WTC11 (cell line): ENCODE measurements around the gene ADD1. TPM values are rescaled to one million over a fixed set of nuclear protein-coding genes. Genes with fewer than 3 reads are reported as not detected.
A peak's percentile ranks its signal among the peaks of the same experiment; 100 is the strongest.

ENCODE experiments used
- CBFB ChIP-seq: sonication (generic); formaldehyde crosslinking; IDR thresholded peaks from 2 replicates; pipeline ENCODE4 v1.8.1; 2022; ENCODE audit warnings: mild to moderate bottlenecking, low read depth, missing genetic modification reagents
- CREB1 ChIP-seq: sonication (generic); formaldehyde crosslinking; IDR thresholded peaks from 2 replicates; pipeline ENCODE4 v1.8.0; 2023; ENCODE audit warnings: mild to moderate bottlenecking, missing genetic modification reagents
- ETV6 ChIP-seq: sonication (generic); formaldehyde crosslinking; IDR thresholded peaks from 2 replicates; pipeline ENCODE4 v1.8.1; 2022; ENCODE audit warnings: mild to moderate bottlenecking, missing genetic modification reagents
- IRF2 ChIP-seq: sonication (generic); formaldehyde crosslinking; IDR thresholded peaks from 2 replicates; pipeline ENCODE4 v1.8.0; 2022; ENCODE audit warnings: low read depth, missing genetic modification reagents, borderline replicate concordance
- JUN ChIP-seq: sonication (generic); formaldehyde crosslinking; IDR thresholded peaks from 2 replicates; pipeline ENCODE4 v1.8.0; 2023; ENCODE audit warnings: mild to moderate bottlenecking, missing genetic modification reagents
- KAT7 ChIP-seq: sonication (generic); formaldehyde crosslinking; IDR thresholded peaks from 2 replicates; pipeline ENCODE4 v1.8.1; 2023; ENCODE audit warnings: missing genetic modification reagents, mild to moderate bottlenecking, borderline replicate concordance
- NFATC4 ChIP-seq: fragments of 250-450 bp; sonication (Bioruptor Pico); IDR thresholded peaks from 2 replicates; pipeline ENCODE4 v1.9.0; 2021; ENCODE audit warnings: mild to moderate bottlenecking
- NFYB ChIP-seq: sonication (generic); formaldehyde crosslinking; conservative IDR thresholded peaks from 2 replicates; pipeline ENCODE4 v1.8.0; 2022; ENCODE audit warnings: low read depth, missing genetic modification reagents
- NR2C2 ChIP-seq: sonication (generic); formaldehyde crosslinking; IDR thresholded peaks from 2 replicates; pipeline ENCODE4 v1.8.0; 2022; ENCODE audit warnings: mild to moderate bottlenecking, missing genetic modification reagents
- NR3C1 ChIP-seq: sonication (generic); formaldehyde crosslinking; conservative IDR thresholded peaks from 2 replicates; pipeline ENCODE4 v1.8.1; 2023; ENCODE audit warnings: low read depth, mild to moderate bottlenecking, missing genetic modification reagents
- SMAD3 ChIP-seq: sonication (generic); formaldehyde crosslinking; IDR thresholded peaks from 2 replicates; pipeline ENCODE4 v1.8.0; 2022; ENCODE audit warnings: missing genetic modification reagents, mild to moderate bottlenecking, borderline replicate concordance
- TEAD1 ChIP-seq: sonication (generic); formaldehyde crosslinking; IDR thresholded peaks from 2 replicates; pipeline ENCODE4 v1.8.0; 2022; ENCODE audit warnings: mild to moderate bottlenecking, missing genetic modification reagents
- ZNF232 ChIP-seq: sonication (generic); formaldehyde crosslinking; IDR thresholded peaks from 2 replicates; pipeline ENCODE4 v1.8.0; 2022; ENCODE audit warnings: mild to moderate bottlenecking, missing genetic modification reagents
- total RNA-seq: library from RNA; stranded (reverse); gene quantifications from 3 replicates; pipeline ENCODE4 v1.2.3, GENCODE V29; 2021
- TF ChIP-seq, protein P1 (sequence below): sonication (generic); formaldehyde crosslinking; IDR thresholded peaks from 2 replicates; pipeline ENCODE4 v1.8.1; 2023; ENCODE audit warnings: mild to moderate bottlenecking, missing genetic modification reagents, borderline replicate concordance
- TF ChIP-seq, protein P2 (sequence below): sonication (generic); formaldehyde crosslinking; IDR thresholded peaks from 2 replicates; pipeline ENCODE4 v1.8.1; 2022; ENCODE audit warnings: low read depth, missing genetic modification reagents, borderline replicate concordance
- TF ChIP-seq, protein P3 (sequence below): sonication (generic); formaldehyde crosslinking; IDR thresholded peaks from 2 replicates; pipeline ENCODE4 v1.8.1; 2023; ENCODE audit warnings: mild to moderate bottlenecking, missing genetic modification reagents, moderate library complexity
- TF ChIP-seq, protein P4 (sequence below): sonication (generic); formaldehyde crosslinking; IDR thresholded peaks from 2 replicates; pipeline ENCODE4 v1.8.1; 2023; ENCODE audit warnings: mild to moderate bottlenecking, missing genetic modification reagents
- TF ChIP-seq, protein P5 (sequence below): sonication (generic); formaldehyde crosslinking; IDR thresholded peaks from 2 replicates; pipeline ENCODE4 v1.8.0; 2023; ENCODE audit warnings: mild to moderate bottlenecking, missing genetic modification reagents
- TF ChIP-seq, protein P6 (sequence below): sonication (generic); formaldehyde crosslinking; IDR thresholded peaks from 2 replicates; pipeline ENCODE4 v1.8.1; 2022; ENCODE audit warnings: mild to moderate bottlenecking, moderate library complexity, missing genetic modification reagents
- TF ChIP-seq, protein P7 (sequence below): fragments of 250-450 bp; sonication (Bioruptor Pico); IDR thresholded peaks from 2 replicates; pipeline ENCODE4 v1.9.0; 2021; ENCODE audit warnings: mild to moderate bottlenecking
- TF ChIP-seq, protein P8 (sequence below): fragments of 250-450 bp; sonication (Bioruptor Pico); IDR thresholded peaks from 2 replicates; pipeline ENCODE4 v1.9.0; 2021; ENCODE audit warnings: mild to moderate bottlenecking, borderline replicate concordance

The ADD1 gene
- total RNA-seq, 1 experiment from 2014 or later: 178 TPM

DNA sequence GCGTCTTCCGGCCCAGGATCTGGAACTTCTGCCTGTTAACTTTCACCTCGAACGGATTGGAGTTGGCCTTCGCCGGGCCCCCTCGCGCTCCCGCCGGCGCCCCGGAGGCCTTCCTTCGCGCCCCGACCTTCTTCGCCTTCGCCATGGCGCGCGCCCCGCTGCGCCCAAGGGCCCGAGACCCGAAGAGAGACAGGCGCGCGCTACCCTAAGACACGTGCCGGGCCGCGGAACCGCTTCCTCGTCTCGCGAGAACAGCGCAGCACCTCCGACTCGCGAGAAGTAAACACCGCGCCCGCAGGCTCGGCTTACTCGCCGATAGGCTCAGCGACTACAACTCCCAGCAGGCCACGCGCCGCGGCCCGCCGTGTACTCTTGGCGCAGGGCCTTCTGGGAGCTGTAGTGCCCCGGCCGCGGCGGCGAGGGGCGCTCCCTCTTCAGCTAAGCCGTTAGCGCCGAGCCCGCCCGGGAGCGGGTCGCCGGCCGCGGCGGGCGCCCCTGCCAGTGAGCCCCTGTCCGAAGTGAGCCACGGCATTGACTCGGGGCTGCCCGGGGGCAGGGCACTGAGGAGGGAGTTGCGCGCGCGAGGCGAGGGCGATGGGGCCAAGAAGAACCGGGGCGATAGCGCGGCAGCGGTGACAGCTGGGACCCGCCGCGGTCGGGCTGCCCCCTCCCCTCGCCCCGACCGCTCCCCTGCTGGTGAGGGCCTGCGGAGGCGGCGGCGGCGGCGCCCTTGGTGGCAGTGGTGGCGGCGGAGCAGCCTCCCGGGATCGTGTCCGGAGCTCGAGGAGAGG lies 119.7 kb downstream of the ADD1 start, which contains the start of the genes GRK4 and NOP14 (continued):
- TF ChIP-seq, protein P1, sequence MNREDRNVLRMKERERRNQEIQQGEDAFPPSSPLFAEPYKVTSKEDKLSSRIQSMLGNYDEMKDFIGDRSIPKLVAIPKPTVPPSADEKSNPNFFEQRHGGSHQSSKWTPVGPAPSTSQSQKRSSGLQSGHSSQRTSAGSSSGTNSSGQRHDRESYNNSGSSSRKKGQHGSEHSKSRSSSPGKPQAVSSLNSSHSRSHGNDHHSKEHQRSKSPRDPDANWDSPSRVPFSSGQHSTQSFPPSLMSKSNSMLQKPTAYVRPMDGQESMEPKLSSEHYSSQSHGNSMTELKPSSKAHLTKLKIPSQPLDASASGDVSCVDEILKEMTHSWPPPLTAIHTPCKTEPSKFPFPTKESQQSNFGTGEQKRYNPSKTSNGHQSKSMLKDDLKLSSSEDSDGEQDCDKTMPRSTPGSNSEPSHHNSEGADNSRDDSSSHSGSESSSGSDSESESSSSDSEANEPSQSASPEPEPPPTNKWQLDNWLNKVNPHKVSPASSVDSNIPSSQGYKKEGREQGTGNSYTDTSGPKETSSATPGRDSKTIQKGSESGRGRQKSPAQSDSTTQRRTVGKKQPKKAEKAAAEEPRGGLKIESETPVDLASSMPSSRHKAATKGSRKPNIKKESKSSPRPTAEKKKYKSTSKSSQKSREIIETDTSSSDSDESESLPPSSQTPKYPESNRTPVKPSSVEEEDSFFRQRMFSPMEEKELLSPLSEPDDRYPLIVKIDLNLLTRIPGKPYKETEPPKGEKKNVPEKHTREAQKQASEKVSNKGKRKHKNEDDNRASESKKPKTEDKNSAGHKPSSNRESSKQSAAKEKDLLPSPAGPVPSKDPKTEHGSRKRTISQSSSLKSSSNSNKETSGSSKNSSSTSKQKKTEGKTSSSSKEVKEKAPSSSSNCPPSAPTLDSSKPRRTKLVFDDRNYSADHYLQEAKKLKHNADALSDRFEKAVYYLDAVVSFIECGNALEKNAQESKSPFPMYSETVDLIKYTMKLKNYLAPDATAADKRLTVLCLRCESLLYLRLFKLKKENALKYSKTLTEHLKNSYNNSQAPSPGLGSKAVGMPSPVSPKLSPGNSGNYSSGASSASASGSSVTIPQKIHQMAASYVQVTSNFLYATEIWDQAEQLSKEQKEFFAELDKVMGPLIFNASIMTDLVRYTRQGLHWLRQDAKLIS: peak; percentile 96
- TF ChIP-seq NFYB (CRISPR knock-in tag) (peak; percentile 51; the same call in 1 of the 2 replicates), JUN (CRISPR knock-in tag) (0 out of 2 replicates have a peak, but pooled peaks have one; percentile 87), CREB1 (CRISPR knock-in tag) (peak; percentile 94), ETV6 (CRISPR knock-in tag) (peak; percentile 96), KAT7 (no peak), IRF2 (CRISPR knock-in tag) (0 out of 2 replicates have a peak, but pooled peaks have one; percentile 65), ZNF232 (CRISPR knock-in tag) (peak; percentile 95; the same call in 1 of the 2 replicates), SMAD3 (peak; percentile 97), NR2C2 (CRISPR knock-in tag) (peak; percentile 77), NR3C1 (0 out of 2 replicates have a peak, but pooled peaks have one; percentile 23), TEAD1 (peak; percentile 93; the same call in 1 of the 2 replicates), CBFB (peak; percentile 67; the same call in 1 of the 2 replicates), NFATC4 (CRISPR knock-in tag) (no peak)
- TF ChIP-seq, protein P2, sequence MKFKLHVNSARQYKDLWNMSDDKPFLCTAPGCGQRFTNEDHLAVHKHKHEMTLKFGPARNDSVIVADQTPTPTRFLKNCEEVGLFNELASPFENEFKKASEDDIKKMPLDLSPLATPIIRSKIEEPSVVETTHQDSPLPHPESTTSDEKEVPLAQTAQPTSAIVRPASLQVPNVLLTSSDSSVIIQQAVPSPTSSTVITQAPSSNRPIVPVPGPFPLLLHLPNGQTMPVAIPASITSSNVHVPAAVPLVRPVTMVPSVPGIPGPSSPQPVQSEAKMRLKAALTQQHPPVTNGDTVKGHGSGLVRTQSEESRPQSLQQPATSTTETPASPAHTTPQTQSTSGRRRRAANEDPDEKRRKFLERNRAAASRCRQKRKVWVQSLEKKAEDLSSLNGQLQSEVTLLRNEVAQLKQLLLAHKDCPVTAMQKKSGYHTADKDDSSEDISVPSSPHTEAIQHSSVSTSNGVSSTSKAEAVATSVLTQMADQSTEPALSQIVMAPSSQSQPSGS (CRISPR knock-in tag): 0 out of 2 replicates have a peak, but pooled peaks have one; percentile 65
- TF ChIP-seq, protein P3, sequence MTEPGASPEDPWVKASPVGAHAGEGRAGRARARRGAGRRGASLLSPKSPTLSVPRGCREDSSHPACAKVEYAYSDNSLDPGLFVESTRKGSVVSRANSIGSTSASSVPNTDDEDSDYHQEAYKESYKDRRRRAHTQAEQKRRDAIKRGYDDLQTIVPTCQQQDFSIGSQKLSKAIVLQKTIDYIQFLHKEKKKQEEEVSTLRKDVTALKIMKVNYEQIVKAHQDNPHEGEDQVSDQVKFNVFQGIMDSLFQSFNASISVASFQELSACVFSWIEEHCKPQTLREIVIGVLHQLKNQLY (CRISPR knock-in tag): no peak
- TF ChIP-seq, protein P4, sequence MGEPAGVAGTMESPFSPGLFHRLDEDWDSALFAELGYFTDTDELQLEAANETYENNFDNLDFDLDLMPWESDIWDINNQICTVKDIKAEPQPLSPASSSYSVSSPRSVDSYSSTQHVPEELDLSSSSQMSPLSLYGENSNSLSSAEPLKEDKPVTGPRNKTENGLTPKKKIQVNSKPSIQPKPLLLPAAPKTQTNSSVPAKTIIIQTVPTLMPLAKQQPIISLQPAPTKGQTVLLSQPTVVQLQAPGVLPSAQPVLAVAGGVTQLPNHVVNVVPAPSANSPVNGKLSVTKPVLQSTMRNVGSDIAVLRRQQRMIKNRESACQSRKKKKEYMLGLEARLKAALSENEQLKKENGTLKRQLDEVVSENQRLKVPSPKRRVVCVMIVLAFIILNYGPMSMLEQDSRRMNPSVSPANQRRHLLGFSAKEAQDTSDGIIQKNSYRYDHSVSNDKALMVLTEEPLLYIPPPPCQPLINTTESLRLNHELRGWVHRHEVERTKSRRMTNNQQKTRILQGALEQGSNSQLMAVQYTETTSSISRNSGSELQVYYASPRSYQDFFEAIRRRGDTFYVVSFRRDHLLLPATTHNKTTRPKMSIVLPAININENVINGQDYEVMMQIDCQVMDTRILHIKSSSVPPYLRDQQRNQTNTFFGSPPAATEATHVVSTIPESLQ (CRISPR knock-in tag): no peak
- TF ChIP-seq, protein P5, sequence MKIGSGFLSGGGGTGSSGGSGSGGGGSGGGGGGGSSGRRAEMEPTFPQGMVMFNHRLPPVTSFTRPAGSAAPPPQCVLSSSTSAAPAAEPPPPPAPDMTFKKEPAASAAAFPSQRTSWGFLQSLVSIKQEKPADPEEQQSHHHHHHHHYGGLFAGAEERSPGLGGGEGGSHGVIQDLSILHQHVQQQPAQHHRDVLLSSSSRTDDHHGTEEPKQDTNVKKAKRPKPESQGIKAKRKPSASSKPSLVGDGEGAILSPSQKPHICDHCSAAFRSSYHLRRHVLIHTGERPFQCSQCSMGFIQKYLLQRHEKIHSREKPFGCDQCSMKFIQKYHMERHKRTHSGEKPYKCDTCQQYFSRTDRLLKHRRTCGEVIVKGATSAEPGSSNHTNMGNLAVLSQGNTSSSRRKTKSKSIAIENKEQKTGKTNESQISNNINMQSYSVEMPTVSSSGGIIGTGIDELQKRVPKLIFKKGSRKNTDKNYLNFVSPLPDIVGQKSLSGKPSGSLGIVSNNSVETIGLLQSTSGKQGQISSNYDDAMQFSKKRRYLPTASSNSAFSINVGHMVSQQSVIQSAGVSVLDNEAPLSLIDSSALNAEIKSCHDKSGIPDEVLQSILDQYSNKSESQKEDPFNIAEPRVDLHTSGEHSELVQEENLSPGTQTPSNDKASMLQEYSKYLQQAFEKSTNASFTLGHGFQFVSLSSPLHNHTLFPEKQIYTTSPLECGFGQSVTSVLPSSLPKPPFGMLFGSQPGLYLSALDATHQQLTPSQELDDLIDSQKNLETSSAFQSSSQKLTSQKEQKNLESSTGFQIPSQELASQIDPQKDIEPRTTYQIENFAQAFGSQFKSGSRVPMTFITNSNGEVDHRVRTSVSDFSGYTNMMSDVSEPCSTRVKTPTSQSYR (CRISPR knock-in tag): peak; percentile 88
- TF ChIP-seq, protein P6, sequence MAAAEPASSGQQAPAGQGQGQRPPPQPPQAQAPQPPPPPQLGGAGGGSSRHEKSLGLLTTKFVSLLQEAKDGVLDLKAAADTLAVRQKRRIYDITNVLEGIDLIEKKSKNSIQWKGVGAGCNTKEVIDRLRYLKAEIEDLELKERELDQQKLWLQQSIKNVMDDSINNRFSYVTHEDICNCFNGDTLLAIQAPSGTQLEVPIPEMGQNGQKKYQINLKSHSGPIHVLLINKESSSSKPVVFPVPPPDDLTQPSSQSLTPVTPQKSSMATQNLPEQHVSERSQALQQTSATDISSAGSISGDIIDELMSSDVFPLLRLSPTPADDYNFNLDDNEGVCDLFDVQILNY (CRISPR knock-in tag): peak; percentile 96
- TF ChIP-seq, protein P7, sequence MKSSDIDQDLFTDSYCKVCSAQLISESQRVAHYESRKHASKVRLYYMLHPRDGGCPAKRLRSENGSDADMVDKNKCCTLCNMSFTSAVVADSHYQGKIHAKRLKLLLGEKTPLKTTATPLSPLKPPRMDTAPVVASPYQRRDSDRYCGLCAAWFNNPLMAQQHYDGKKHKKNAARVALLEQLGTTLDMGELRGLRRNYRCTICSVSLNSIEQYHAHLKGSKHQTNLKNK (CRISPR knock-in tag): no peak
- TF ChIP-seq, protein P8, sequence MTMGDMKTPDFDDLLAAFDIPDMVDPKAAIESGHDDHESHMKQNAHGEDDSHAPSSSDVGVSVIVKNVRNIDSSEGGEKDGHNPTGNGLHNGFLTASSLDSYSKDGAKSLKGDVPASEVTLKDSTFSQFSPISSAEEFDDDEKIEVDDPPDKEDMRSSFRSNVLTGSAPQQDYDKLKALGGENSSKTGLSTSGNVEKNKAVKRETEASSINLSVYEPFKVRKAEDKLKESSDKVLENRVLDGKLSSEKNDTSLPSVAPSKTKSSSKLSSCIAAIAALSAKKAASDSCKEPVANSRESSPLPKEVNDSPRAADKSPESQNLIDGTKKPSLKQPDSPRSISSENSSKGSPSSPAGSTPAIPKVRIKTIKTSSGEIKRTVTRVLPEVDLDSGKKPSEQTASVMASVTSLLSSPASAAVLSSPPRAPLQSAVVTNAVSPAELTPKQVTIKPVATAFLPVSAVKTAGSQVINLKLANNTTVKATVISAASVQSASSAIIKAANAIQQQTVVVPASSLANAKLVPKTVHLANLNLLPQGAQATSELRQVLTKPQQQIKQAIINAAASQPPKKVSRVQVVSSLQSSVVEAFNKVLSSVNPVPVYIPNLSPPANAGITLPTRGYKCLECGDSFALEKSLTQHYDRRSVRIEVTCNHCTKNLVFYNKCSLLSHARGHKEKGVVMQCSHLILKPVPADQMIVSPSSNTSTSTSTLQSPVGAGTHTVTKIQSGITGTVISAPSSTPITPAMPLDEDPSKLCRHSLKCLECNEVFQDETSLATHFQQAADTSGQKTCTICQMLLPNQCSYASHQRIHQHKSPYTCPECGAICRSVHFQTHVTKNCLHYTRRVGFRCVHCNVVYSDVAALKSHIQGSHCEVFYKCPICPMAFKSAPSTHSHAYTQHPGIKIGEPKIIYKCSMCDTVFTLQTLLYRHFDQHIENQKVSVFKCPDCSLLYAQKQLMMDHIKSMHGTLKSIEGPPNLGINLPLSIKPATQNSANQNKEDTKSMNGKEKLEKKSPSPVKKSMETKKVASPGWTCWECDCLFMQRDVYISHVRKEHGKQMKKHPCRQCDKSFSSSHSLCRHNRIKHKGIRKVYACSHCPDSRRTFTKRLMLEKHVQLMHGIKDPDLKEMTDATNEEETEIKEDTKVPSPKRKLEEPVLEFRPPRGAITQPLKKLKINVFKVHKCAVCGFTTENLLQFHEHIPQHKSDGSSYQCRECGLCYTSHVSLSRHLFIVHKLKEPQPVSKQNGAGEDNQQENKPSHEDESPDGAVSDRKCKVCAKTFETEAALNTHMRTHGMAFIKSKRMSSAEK: no peak
